ENCODE measurements around the gene SLMAP.

The SLMAP gene

GRCh38 chr3:57949785-57950615 lies 193.9 kb downstream of the SLMAP start:
- Histone ChIP-seq H3K36me3 (ENCODE audit: insufficient read depth) (no peaks in the 10 kb centered on the region), H3K9ac (no peak overlapping the region), H3K79me2 (ENCODE audit: insufficient read depth, low read depth) (no peaks in the 10 kb centered on the region), H3K27me3 (ENCODE audit: insufficient read depth, low read depth) (no peaks in the 10 kb centered on the region), H3K27ac (no peak overlapping the region), H2AFZ (ENCODE audit: low read depth) (no peak overlapping the region), H3K4me1 (ENCODE audit: low read depth, poor library complexity, severe bottlenecking) (no peaks in the 10 kb centered on the region), H4K20me1 (ENCODE audit: insufficient read depth) (no peaks in the 10 kb centered on the region), H3K4me3 (IDR thresholded peaks at IDR 0.05; ENCODE audit: insufficient read depth, low read depth, low read length) (no peak overlapping the region), H3K4me2 (no peak overlapping the region)
- TF ChIP-seq CTCF (conservative IDR thresholded peaks at IDR 0.05; ENCODE audit: low read depth, low read length) = no peak

- TF ChIP-seq CTCF (conservative IDR thresholded peaks at IDR 0.05; ENCODE audit: low read depth, low read length) = no peak
- Histone ChIP-seq H3K27me3 (ENCODE audit: insufficient read depth, low read depth) (no peaks in the 10 kb centered on the region), H3K36me3 (ENCODE audit: insufficient read depth) (no peaks in the 10 kb centered on the region), H2AFZ (ENCODE audit: low read depth) (no peak overlapping the region), H3K4me2 (no peak overlapping the region), H3K4me1 (ENCODE audit: low read depth, poor library complexity, severe bottlenecking) (no peaks in the 10 kb centered on the region), H3K27ac (no peak overlapping the region), H3K79me2 (ENCODE audit: insufficient read depth, low read depth) (no peaks in the 10 kb centered on the region), H4K20me1 (ENCODE audit: insufficient read depth) (no peaks in the 10 kb centered on the region), H3K4me3 (IDR thresholded peaks at IDR 0.05; ENCODE audit: insufficient read depth, low read depth, low read length) (no peak overlapping the region), H3K9ac (no peak overlapping the region)
These were observed 195.2 kb downstream of the SLMAP start for GRCh38 chr3:57951066-57951882.

- TF ChIP-seq CTCF (conservative IDR thresholded peaks at IDR 0.05; ENCODE audit: low read depth, low read length) = no peak
- Histone ChIP-seq H3K4me3 (IDR thresholded peaks at IDR 0.05; ENCODE audit: insufficient read depth, low read depth, low read length) (no peak overlapping the region), H3K27ac (no peak overlapping the region), H3K4me1 (ENCODE audit: low read depth, poor library complexity, severe bottlenecking) (no peaks in the 10 kb centered on the region), H3K36me3 (ENCODE audit: insufficient read depth) (no peaks in the 10 kb centered on the region), H3K4me2 (no peak overlapping the region), H3K79me2 (ENCODE audit: insufficient read depth, low read depth) (no peaks in the 10 kb centered on the region), H4K20me1 (ENCODE audit: insufficient read depth) (no peaks in the 10 kb centered on the region), H3K27me3 (ENCODE audit: insufficient read depth, low read depth) (no peaks in the 10 kb centered on the region), H3K9ac (no peak overlapping the region), H2AFZ (ENCODE audit: low read depth) (no peak overlapping the region)
These were observed 196.1 kb downstream of the SLMAP start for GRCh38 chr3:57952208-57952631.

- no peak overlapping the region for H3K4me2 ChIP-seq
- H3K9ac ChIP-seq = no peak overlapping the region
- no peak overlapping the region for H3K4me3 ChIP-seq (IDR thresholded peaks at IDR 0.05; ENCODE audit: insufficient read depth, low read depth, low read length)
- no peaks in the 10 kb centered on the region for H3K4me1 ChIP-seq (ENCODE audit: low read depth, poor library complexity, severe bottlenecking)
- no peak overlapping the region for H2AFZ ChIP-seq (ENCODE audit: low read depth)
- no peaks in the 10 kb centered on the region for H3K79me2 ChIP-seq (ENCODE audit: insufficient read depth, low read depth)
- no peak for TF ChIP-seq CTCF (conservative IDR thresholded peaks at IDR 0.05; ENCODE audit: low read depth, low read length)
- H3K27ac ChIP-seq = no peak overlapping the region
- H3K36me3 ChIP-seq (ENCODE audit: insufficient read depth) = no peaks in the 10 kb centered on the region
- no peaks in the 10 kb centered on the region for H3K27me3 ChIP-seq (ENCODE audit: insufficient read depth, low read depth)
- H4K20me1 ChIP-seq (ENCODE audit: insufficient read depth) = no peaks in the 10 kb centered on the region
These were observed 196.5 kb downstream of the SLMAP start for GRCh38 chr3:57952651-57953050.

Measured in KMS-11 (cell line).